Calu3 (cell line): ENCODE measurements around the gene ZNF683. TPM values are rescaled to one million over a fixed set of nuclear protein-coding genes. Genes with fewer than 3 reads are reported as not detected.

ENCODE experiments used
- BruUV-seq: library from RNA; stranded (reverse); fragments of 400-500 nt; replicated peaks from 2 replicates; lab custom pipeline; 2021; lab: Mats Ljungman, UMichigan
- CTCF ChIA-PET: fragments of 300-600 bp; sonication (Branson Sonifier 250); formaldehyde crosslinking; loops from one replicate; lab custom pipeline; 2022; ENCODE audit warnings: antibody characterized with exemption; lab: Charles Lee
- DNase-seq: peaks from one replicate; pipeline ENCODE4 v3.0.0; 2022
- H3K27ac Mint-ChIP-seq: one replicate; pipeline ENCODE4 v1.8.0; 2022; ENCODE audit warnings: mixed read lengths; ENCODE audit not compliant: unreplicated experiment
- H3K27me3 Mint-ChIP-seq: one replicate; pipeline ENCODE4 v1.8.0; 2022; ENCODE audit warnings: mixed read lengths; ENCODE audit not compliant: unreplicated experiment
- H3K36me3 Mint-ChIP-seq: one replicate; pipeline ENCODE4 v1.8.0; 2022; ENCODE audit warnings: mild to moderate bottlenecking, moderate library complexity, mixed read lengths; ENCODE audit not compliant: insufficient read depth, unreplicated experiment
- H3K4me1 Mint-ChIP-seq: one replicate; pipeline ENCODE4 v1.8.0; 2022; ENCODE audit warnings: mild to moderate bottlenecking, low read depth, mixed read lengths; ENCODE audit not compliant: unreplicated experiment
- H3K4me3 Mint-ChIP-seq: one replicate; pipeline ENCODE4 v1.8.0; 2022; ENCODE audit warnings: mild to moderate bottlenecking, low read depth, moderate library complexity, mixed read lengths; ENCODE audit not compliant: unreplicated experiment
- H3K9me3 Mint-ChIP-seq: one replicate; pipeline ENCODE4 v1.8.0; 2022; ENCODE audit warnings: low read depth, mixed read lengths; ENCODE audit not compliant: unreplicated experiment
- CTCF ChIP-seq: fragments of 200-600 bp; IDR thresholded peaks from one replicate; pipeline ENCODE4 v1.8.0; 2022; ENCODE audit warnings: antibody characterized with exemption; ENCODE audit not compliant: unreplicated experiment
- intact Hi-C: fragments of 100-400 bp; cut with micrococcal nuclease; formaldehyde crosslinking; loops from one replicate; pipeline ENCODE4 v1.10.0; 2022; ENCODE audit not compliant: unreplicated experiment
- total RNA-seq: library from RNA; stranded (reverse); gene quantifications from 2 replicates; pipeline ENCODE4 v1.2.3, GENCODE V29; 2022

The ZNF683 gene
- total RNA-seq, 1 experiment from 2014 or later = not detected

DNA sequence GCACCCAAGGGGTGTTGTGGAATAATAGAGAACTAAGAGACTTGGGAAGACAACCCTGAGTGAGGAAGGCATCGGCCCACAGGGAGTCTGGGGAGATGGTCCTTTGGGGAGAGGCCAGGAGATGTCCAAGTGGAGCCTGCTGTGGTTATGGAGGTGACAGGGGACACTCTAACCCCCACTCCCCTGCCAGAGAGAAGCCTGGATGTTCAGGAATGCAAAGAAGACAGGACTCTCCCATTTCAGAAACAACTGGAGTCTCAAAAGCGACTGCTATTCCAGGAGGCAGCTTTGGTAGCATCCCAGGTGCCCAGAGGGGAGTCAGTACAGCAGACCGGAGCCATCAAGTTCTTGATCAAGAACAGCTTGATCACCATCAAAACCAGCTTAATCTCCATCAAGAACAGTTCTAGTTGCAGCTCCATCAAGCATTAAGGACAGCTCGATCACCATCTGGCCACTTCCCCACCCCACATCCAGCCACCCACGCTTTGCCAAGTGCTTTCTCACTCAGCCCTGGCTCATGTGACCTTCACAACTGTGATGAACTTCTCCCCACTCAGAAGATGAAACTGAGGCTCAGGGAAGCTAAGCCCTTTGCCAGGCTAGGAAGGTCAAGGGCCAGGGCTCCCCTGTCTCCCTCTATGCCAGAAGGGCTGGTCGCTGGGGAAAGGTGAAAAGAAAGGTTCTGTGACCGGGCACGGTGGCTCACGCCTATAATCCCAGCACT, 54.0 kb downstream of the ZNF683 start:
- no peak overlapping the region for H3K4me3 Mint-ChIP-seq
- H3K27me3 Mint-ChIP-seq = peaks cover 21% of the 10 kb centered on the region
- DNase-seq = no peak
- no TSS peak for BruUV-seq
- peaks cover 8% of the 10 kb centered on the region for H3K4me1 Mint-ChIP-seq
- no peaks in the 10 kb centered on the region for H3K36me3 Mint-ChIP-seq
- H3K27ac Mint-ChIP-seq = no peak overlapping the region
- intact Hi-C loops = no loop called here
- no peak for TF ChIP-seq CTCF
- CTCF ChIA-PET = no interaction called here
- H3K9me3 Mint-ChIP-seq = no peaks in the 10 kb centered on the region

- Mint-ChIP-seq H3K27ac (no peak within 1 kb of the TSS), H3K4me1 (peaks cover 8% of the 10 kb centered on the region), H3K9me3 (no peaks in the 10 kb centered on the region), H3K27me3 (peaks cover 28% of the 10 kb centered on the region), H3K4me3 (no peak within 1 kb of the TSS), H3K36me3 (no peaks in the 10 kb centered on the region)
- CTCF ChIA-PET = no interaction called here
- intact Hi-C loops = no loop called here
- no TSS peak for BruUV-seq
- DNase-seq = no peak
- no peak for TF ChIP-seq CTCF
Measured at GRCh38 chr1:26317612-26318337, 54.8 kb downstream of the ZNF683 start, which contains the start of gene CD52. Gene CD52 (plus strand): TSS chr1:26317958. CDS start chr1:26318018, 60 bp downstream.

DNA sequence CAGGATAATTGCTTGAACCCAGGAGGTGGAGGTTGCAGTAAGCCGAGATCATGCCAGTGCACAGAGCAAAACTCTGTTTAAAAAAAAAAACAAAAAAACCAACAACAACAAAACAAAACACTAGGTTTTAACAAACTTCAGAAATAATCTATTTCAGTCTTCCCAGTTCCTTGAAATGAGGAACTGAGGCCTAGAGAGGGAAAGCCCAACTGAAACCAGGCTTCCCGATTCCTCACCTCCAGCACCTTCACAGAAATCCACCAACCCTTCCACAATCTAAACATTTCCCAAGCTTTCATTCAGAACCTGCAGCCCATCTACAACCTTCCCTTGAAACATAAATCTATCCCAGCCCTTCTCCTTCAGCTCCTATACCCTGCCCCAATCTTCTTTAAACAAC, 55.4 kb downstream of the ZNF683 start:
- DNase-seq = no peak
- intact Hi-C loops = no loop called here
- Mint-ChIP-seq H3K27me3 (peaks cover 28% of the 10 kb centered on the region), H3K4me1 (peaks cover 8% of the 10 kb centered on the region), H3K9me3 (no peaks in the 10 kb centered on the region), H3K27ac (no peak overlapping the region), H3K36me3 (no peaks in the 10 kb centered on the region), H3K4me3 (no peak overlapping the region)
- CTCF ChIA-PET = interaction anchor here (0.6 kb wide), 1 partner anchor 282 kb away, joined by 3 read pairs; no protein-coding TSS in a partner anchor
- no TSS peak for BruUV-seq
- TF ChIP-seq CTCF = no peak

DNA sequence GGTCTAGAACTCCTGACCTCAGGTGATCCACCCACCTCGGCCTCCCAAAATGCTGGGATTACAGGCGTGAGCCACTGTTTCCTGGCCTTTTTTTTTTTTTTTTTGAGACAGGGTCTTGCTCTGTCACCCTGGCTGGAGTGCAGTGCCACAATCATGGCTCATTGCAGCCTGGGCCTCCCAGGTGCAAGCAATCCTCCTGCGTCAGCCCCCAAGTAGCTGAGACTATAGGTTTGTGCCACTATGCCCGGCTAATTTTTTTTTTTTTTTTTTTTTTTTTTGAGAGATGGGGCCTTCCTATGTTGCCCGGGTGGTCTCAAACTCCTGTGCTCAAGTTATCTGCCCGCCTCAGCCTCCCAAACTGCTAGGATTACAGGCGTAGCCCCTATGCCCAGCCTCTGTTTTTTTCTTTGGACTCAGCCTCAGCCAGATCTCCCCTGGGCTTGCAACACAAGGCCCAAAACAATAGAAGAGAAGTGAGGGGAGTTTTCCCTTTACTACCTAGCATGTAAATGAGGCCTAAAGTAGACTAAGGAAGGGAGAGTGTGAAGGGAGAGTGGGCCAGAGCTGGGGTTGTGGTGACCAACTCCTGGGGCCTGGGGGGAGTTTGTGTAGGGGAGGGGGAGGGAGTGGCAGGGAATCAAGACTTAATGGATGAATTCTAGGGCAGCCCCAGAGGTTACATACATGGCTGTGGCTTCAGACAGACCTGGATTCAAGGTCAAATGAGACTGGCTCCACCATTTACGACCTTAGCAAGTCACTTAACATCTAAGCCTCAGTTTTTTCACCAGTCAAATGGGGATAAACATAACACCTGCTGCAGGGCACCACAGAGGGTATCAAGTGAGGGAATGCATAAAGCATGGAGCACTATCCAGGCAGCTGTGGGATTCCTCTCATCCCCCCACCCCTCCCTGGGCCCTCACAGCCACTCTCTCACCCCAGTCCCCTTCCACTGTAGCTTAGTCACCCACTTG, 56.4 kb downstream of the ZNF683 start:
- CTCF ChIA-PET = interaction anchor here (0.6 kb wide), 2 partner anchors 36 to 281 kb away, joined by 3 to 4 read pairs; partner anchors contain the start of gene SH3BGRL3
- no peak for TF ChIP-seq CTCF
- DNase-seq = no peak
- Mint-ChIP-seq H3K27ac (no peak overlapping the region), H3K27me3 (peaks cover 28% of the 10 kb centered on the region), H3K36me3 (no peaks in the 10 kb centered on the region), H3K4me3 (no peak overlapping the region), H3K4me1 (peaks cover 2% of the 10 kb centered on the region), H3K9me3 (no peaks in the 10 kb centered on the region)
- no TSS peak for BruUV-seq
- intact Hi-C loops = no loop called here
